ENCODE results near the gene RAB6B. TPM values are rescaled to one million over a fixed set of nuclear protein-coding genes. Genes with fewer than 3 reads are reported as not detected.

RAB6B gene
- total RNA-seq, 1 experiment from 2014 or later: 0.86 TPM

GRCh38 chr3:133779626-133780203, 116.0 kb downstream of the RAB6B start:
- no TSS peak for BruUV-seq (replicated peaks)
- no peak overlapping the region for H3K27ac ChIP-seq (ENCODE audit: low read depth, low read length, poor library complexity, severe bottlenecking)
- no peak overlapping the region for H3K4me3 ChIP-seq (ENCODE audit: low read depth, low read length, poor library complexity, severe bottlenecking)
- H3K4me1 ChIP-seq (ENCODE audit: insufficient read depth, low read length, poor library complexity, severe bottlenecking): no peaks in the 10 kb centered on the region
- no peak for DNase-seq (ENCODE audit: low spot score)
- H3K36me3 ChIP-seq (ENCODE audit: insufficient read depth, low read length, poor library complexity, severe bottlenecking): no peaks in the 10 kb centered on the region
- intact Hi-C loops (cut with micrococcal nuclease; ENCODE audit: unreplicated experiment): no loop called here
- no peak for TF ChIP-seq EZH2 (IDR thresholded peaks at IDR 0.05; ENCODE audit: borderline replicate concordance, low read depth, low read length, poor library complexity, severe bottlenecking)
- no peak for TF ChIP-seq CTCF (conservative IDR thresholded peaks at IDR 0.05; ENCODE audit: low read depth, low read length)
- CTCF ChIA-PET: no interaction called here
- H3K27me3 ChIP-seq (replicated peaks; ENCODE audit: insufficient read depth, low read depth, low read length, poor library complexity): peaks cover 42% of the 10 kb centered on the region
- H3K9me3 ChIP-seq (ENCODE audit: low read depth, low read length, poor library complexity, severe bottlenecking): no peaks in the 10 kb centered on the region
- POLR2A ChIA-PET (ENCODE audit: low non-redundant PET): no interaction called here

- ChIA-PET CTCF (interaction anchor here (0.6 kb wide), 1 partner anchor 435 kb away, joined by 3 read pairs; no protein-coding TSS in a partner anchor), POLR2A (ENCODE audit: low non-redundant PET) (no interaction called here)
- no peak overlapping the region for H3K4me3 ChIP-seq (ENCODE audit: low read depth, low read length, poor library complexity, severe bottlenecking)
- peaks cover 42% of the 10 kb centered on the region for H3K27me3 ChIP-seq (replicated peaks; ENCODE audit: insufficient read depth, low read depth, low read length, poor library complexity)
- H3K36me3 ChIP-seq (ENCODE audit: insufficient read depth, low read length, poor library complexity, severe bottlenecking): no peaks in the 10 kb centered on the region
- no peak overlapping the region for H3K27ac ChIP-seq (ENCODE audit: low read depth, low read length, poor library complexity, severe bottlenecking)
- H3K9me3 ChIP-seq (ENCODE audit: low read depth, low read length, poor library complexity, severe bottlenecking): no peaks in the 10 kb centered on the region
- intact Hi-C loops (cut with micrococcal nuclease; ENCODE audit: unreplicated experiment): no loop called here
- BruUV-seq (replicated peaks): no TSS peak
- no peak for TF ChIP-seq EZH2 (IDR thresholded peaks at IDR 0.05; ENCODE audit: borderline replicate concordance, low read depth, low read length, poor library complexity, severe bottlenecking)
- TF ChIP-seq CTCF (conservative IDR thresholded peaks at IDR 0.05; ENCODE audit: low read depth, low read length): no peak
- no peaks in the 10 kb centered on the region for H3K4me1 ChIP-seq (ENCODE audit: insufficient read depth, low read length, poor library complexity, severe bottlenecking)
- no peak for DNase-seq (ENCODE audit: low spot score)
Observed at GRCh38 chr3:133777807-133778568, 117.7 kb downstream of the RAB6B start.

GRCh38 chr3:133776794-133777438, 118.8 kb downstream of the RAB6B start:
- BruUV-seq (replicated peaks): no TSS peak
- CTCF ChIA-PET: interaction anchor here (0.6 kb wide), 1 partner anchor 436 kb away, joined by 3 read pairs; no protein-coding TSS in a partner anchor
- intact Hi-C loops (cut with micrococcal nuclease; ENCODE audit: unreplicated experiment): no loop called here

More at GRCh38 chr3:133776794-133777438, 118.8 kb downstream of the RAB6B start:
- TF ChIP-seq CTCF (conservative IDR thresholded peaks at IDR 0.05; ENCODE audit: low read depth, low read length): no peak
- no peak for TF ChIP-seq EZH2 (IDR thresholded peaks at IDR 0.05; ENCODE audit: borderline replicate concordance, low read depth, low read length, poor library complexity, severe bottlenecking)
- POLR2A ChIA-PET (ENCODE audit: low non-redundant PET): no interaction called here
- Histone ChIP-seq H3K27me3 (replicated peaks; ENCODE audit: insufficient read depth, low read depth, low read length, poor library complexity) (peaks cover 38% of the 10 kb centered on the region), H3K9me3 (ENCODE audit: low read depth, low read length, poor library complexity, severe bottlenecking) (no peaks in the 10 kb centered on the region), H3K27ac (ENCODE audit: low read depth, low read length, poor library complexity, severe bottlenecking) (no peak overlapping the region), H3K4me1 (ENCODE audit: insufficient read depth, low read length, poor library complexity, severe bottlenecking) (no peaks in the 10 kb centered on the region), H3K4me3 (ENCODE audit: low read depth, low read length, poor library complexity, severe bottlenecking) (no peak overlapping the region), H3K36me3 (ENCODE audit: insufficient read depth, low read length, poor library complexity, severe bottlenecking) (no peaks in the 10 kb centered on the region)
- no peak for DNase-seq (ENCODE audit: low spot score)
